H9 (cell line): ENCODE measurements around the gene MTURN. TPM values are rescaled to one million over a fixed set of nuclear protein-coding genes. Genes with fewer than 3 reads are reported as not detected.

Experiments
- DNase-seq: peaks from one replicate; pipeline ENCODE4 v3.0.0-alpha.2; 2017
- H2AFZ ChIP-seq: one replicate; pipeline ENCODE4 v1.6.1; 2013; ENCODE audit warnings: mild to moderate bottlenecking, low read length, control low read depth, moderate library complexity
- H2AK5ac ChIP-seq: 2 replicates; pipeline ENCODE4 v1.6.1; 2013; ENCODE audit warnings: low read length, control low read depth, mixed read lengths; ENCODE audit not compliant: insufficient read length
- H2BK120ac ChIP-seq: one replicate; pipeline ENCODE4 v1.6.1; 2013; ENCODE audit warnings: low read depth, mild to moderate bottlenecking, low read length, control low read depth, inconsistent platforms; ENCODE audit not compliant: poor library complexity, severe bottlenecking
- H2BK12ac ChIP-seq: 2 replicates; pipeline ENCODE4 v1.6.1; 2013; ENCODE audit warnings: low read length, control low read depth, mixed read lengths, low read depth; ENCODE audit not compliant: insufficient read length
- H2BK15ac ChIP-seq: 2 replicates; pipeline ENCODE4 v1.6.1; 2013; ENCODE audit warnings: low read depth, low read length, control low read depth
- H2BK20ac ChIP-seq: one replicate; pipeline ENCODE4 v1.6.1; 2013; ENCODE audit warnings: low read depth, mild to moderate bottlenecking, low read length, control low read depth, inconsistent platforms; ENCODE audit not compliant: poor library complexity, severe bottlenecking
- H2BK5ac ChIP-seq: 2 replicates; pipeline ENCODE4 v1.6.1; 2013; ENCODE audit warnings: low read length, control low read depth, mixed read lengths; ENCODE audit not compliant: insufficient read length
- H3K14ac ChIP-seq: 2 replicates; pipeline ENCODE4 v1.6.1; 2013; ENCODE audit warnings: low read length, control low read depth; ENCODE audit not compliant: insufficient read depth
- H3K18ac ChIP-seq: 2 replicates; pipeline ENCODE4 v1.6.1; 2013; ENCODE audit warnings: low read depth, mild to moderate bottlenecking, mixed read lengths, low read length, control low read depth; ENCODE audit not compliant: insufficient read length
- H3K23ac ChIP-seq: 2 replicates; pipeline ENCODE4 v1.6.1; 2013; ENCODE audit warnings: low read length, control low read depth, mixed read lengths, low read depth; ENCODE audit not compliant: insufficient read length
- H3K23me2 ChIP-seq: 2 replicates; pipeline ENCODE4 v1.6.1; 2013; ENCODE audit warnings: low read depth, mild to moderate bottlenecking, mixed read lengths, low read length, control low read depth; ENCODE audit not compliant: insufficient read length, poor library complexity, severe bottlenecking
- H3K27ac ChIP-seq: 2 replicates; pipeline ENCODE4 v1.5.1; 2013; ENCODE audit warnings: low read length, control low read depth, mixed read lengths, low read depth; ENCODE audit not compliant: insufficient read length
- H3K27me3 ChIP-seq: 2 replicates; pipeline ENCODE4 v1.6.1; 2013; ENCODE audit warnings: low read length, control low read depth, inconsistent platforms; ENCODE audit not compliant: insufficient read depth
- H3K4ac ChIP-seq: 2 replicates; pipeline ENCODE4 v1.6.1; 2013; ENCODE audit warnings: low read depth, mild to moderate bottlenecking, control low read depth, inconsistent platforms, low read length, moderate library complexity
- H3K4me1 ChIP-seq: 2 replicates; pipeline ENCODE4 v1.6.1; 2013; ENCODE audit warnings: low read length, control low read depth, inconsistent platforms; ENCODE audit not compliant: insufficient read depth
- H3K4me2 ChIP-seq: 2 replicates; pipeline ENCODE4 v1.6.1; 2013; ENCODE audit warnings: low read length, control low read depth, mixed read lengths; ENCODE audit not compliant: insufficient read length, insufficient read depth
- H3K56ac ChIP-seq: 2 replicates; pipeline ENCODE4 v1.6.1; 2013; ENCODE audit warnings: low read depth, mild to moderate bottlenecking, mixed read lengths, low read length, control low read depth; ENCODE audit not compliant: insufficient read length
- H3K79me1 ChIP-seq: 2 replicates; pipeline ENCODE4 v1.6.1; 2013; ENCODE audit warnings: low read depth, mild to moderate bottlenecking, moderate library complexity, low read length, control low read depth, inconsistent platforms; ENCODE audit not compliant: insufficient read depth, poor library complexity, severe bottlenecking
- H3K79me2 ChIP-seq: 2 replicates; pipeline ENCODE4 v1.6.1; 2013; ENCODE audit warnings: low read length, control low read depth, inconsistent platforms; ENCODE audit not compliant: insufficient read depth
- H3K9ac ChIP-seq: 2 replicates; pipeline ENCODE4 v1.6.1; 2013; ENCODE audit warnings: low read length, control low read depth, mixed read lengths; ENCODE audit not compliant: insufficient read length; ENCODE audit errors: extremely low read depth
- H3K9me3 ChIP-seq: one replicate; pipeline ENCODE4 v1.6.1; 2013; ENCODE audit warnings: low read depth, low read length, inconsistent platforms; ENCODE audit not compliant: control insufficient read depth
- H3T11ph ChIP-seq: one replicate; pipeline ENCODE4 v1.6.1; 2013; ENCODE audit warnings: mild to moderate bottlenecking, low read length, control low read depth, inconsistent platforms
- H4K20me1 ChIP-seq: one replicate; pipeline ENCODE4 v1.6.1; 2013; ENCODE audit not compliant: control insufficient read depth, insufficient read length, insufficient read depth
- H4K5ac ChIP-seq: 2 replicates; pipeline ENCODE4 v1.6.1; 2013; ENCODE audit warnings: low read depth, mild to moderate bottlenecking, mixed read lengths, low read length, control low read depth; ENCODE audit not compliant: insufficient read length
- H4K8ac ChIP-seq: replicated peaks from 2 replicates; pipeline ENCODE4 v1.6.1; 2013; ENCODE audit warnings: low read length, control low read depth, mixed read lengths, low read depth; ENCODE audit not compliant: insufficient read length
- H4K91ac ChIP-seq: 2 replicates; pipeline ENCODE4 v1.6.1; 2013; ENCODE audit warnings: low read depth, mild to moderate bottlenecking, moderate library complexity, mixed read lengths, low read length, control low read depth; ENCODE audit not compliant: insufficient read length
- H3K27ac Mint-ChIP-seq, 3 experiments: 2 replicates in 2 of 3; 3 replicates in 1 of 3; pipeline ENCODE4 v1.8.0; 2020 to 2021; ENCODE audit warnings: mixed read lengths in 3 of 3, mild to moderate bottlenecking in 1 of 3, moderate library complexity in 1 of 3
- H3K27me3 Mint-ChIP-seq: 2 replicates; pipeline ENCODE4 v1.8.0; 2021; ENCODE audit warnings: low read depth, mild to moderate bottlenecking, moderate library complexity, mixed read lengths
- H3K36me3 Mint-ChIP-seq, 3 experiments: 2 replicates in 2 of 3; 3 replicates in 1 of 3; pipeline ENCODE4 v1.8.0; 2020 to 2021; ENCODE audit warnings: low read depth in 3 of 3, mixed read lengths in 3 of 3; ENCODE audit not compliant: insufficient read depth in 1 of 3
- H3K4me1 Mint-ChIP-seq, 2 experiments: 2 replicates each; pipeline ENCODE4 v1.8.0; 2020; ENCODE audit warnings: mixed read lengths in 2 of 2
- H3K4me3 Mint-ChIP-seq, 2 experiments: 2 replicates in 1 of 2; 3 replicates in 1 of 2; pipeline ENCODE4 v1.8.0; 2020 to 2021; ENCODE audit warnings: mild to moderate bottlenecking in 2 of 2, mixed read lengths in 2 of 2, moderate library complexity in 1 of 2
- H3K9me3 Mint-ChIP-seq, 2 experiments: 2 replicates in 1 of 2; 3 replicates in 1 of 2; pipeline ENCODE4 v1.8.0; 2020; ENCODE audit warnings: mild to moderate bottlenecking in 2 of 2, mixed read lengths in 2 of 2, moderate library complexity in 1 of 2
- CTCF ChIP-seq: fragments of 200-600 bp; sonication (generic); conservative IDR thresholded peaks from 3 replicates; pipeline ENCODE4 v1.8.0; 2021; ENCODE audit warnings: antibody characterized with exemption, mild to moderate bottlenecking
- WGBS: extraction: QIAGEN DNeasy Blood & Tissue Kit; methylation state at CpG from one replicate; pipeline ENCODE4 v1.1.7; 2013; ENCODE audit warnings: missing lambda C conversion rate, low lambda C conversion rate, mixed read lengths; ENCODE audit not compliant: insufficient read length; ENCODE audit errors: extremely low coverage; 5-methylcytosine and 5-hydroxymethylcytosine counted together
- total RNA-seq: library from RNA; stranded (reverse); gene quantifications from 2 replicates; pipeline ENCODE4 v1.2.1, GENCODE V29; 2021

The MTURN gene
- total RNA-seq, 1 experiment from 2014 or later = 3.4 TPM

DNA sequence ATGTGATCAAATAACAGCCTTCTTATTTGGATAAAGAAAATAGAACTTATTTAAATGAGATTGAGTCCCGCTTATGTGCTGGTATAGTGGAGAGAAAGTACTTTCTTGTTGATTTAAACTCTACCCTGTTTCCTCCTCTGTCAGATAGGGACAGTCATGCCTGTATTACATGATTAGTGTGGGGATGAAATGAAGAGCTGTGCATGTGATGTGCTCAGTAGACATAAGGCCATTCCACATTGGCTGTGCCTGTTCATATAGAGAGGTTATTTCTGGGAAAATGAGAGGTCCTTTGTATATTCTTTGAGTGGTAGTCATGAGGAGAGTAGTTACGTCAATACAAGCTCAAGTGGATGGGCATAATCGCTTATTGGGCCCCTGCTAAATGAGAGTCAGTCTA, 5.7 kb downstream of the MTURN start:
- Histone ChIP-seq H2BK20ac (no peak overlapping the region), H4K8ac (no peak overlapping the region), H3K79me2 (no peaks in the 10 kb centered on the region), H3K23me2 (peaks cover 9% of the 10 kb centered on the region), H3K14ac (no peak overlapping the region), H4K91ac (no peak overlapping the region), H3K4me1 (no peaks in the 10 kb centered on the region), H3K9me3 (no peaks in the 10 kb centered on the region), H3K56ac (no peak overlapping the region), H2BK15ac (no peak overlapping the region), H3K4me2 (no peak overlapping the region), H4K20me1 (no peaks in the 10 kb centered on the region), H2BK5ac (no peak overlapping the region), H3K27me3 (peaks cover 3% of the 10 kb centered on the region; the same call in 1 of the 2 replicates), H3K23ac (no peak overlapping the region), H3K4ac (no peak overlapping the region), H3K18ac (no peak overlapping the region), H3K79me1 (no peaks in the 10 kb centered on the region), H2BK12ac (no peak overlapping the region), H3K27ac (no peak overlapping the region), H3K9ac (no peak overlapping the region), H4K5ac (no peak overlapping the region), H2AFZ (no peak overlapping the region), H2BK120ac (no peak overlapping the region), H2AK5ac (no peak overlapping the region), H3T11ph (no peak overlapping the region)
- Mint-ChIP-seq H3K27me3 (peaks cover 31% of the 10 kb centered on the region), H3K4me3 (no peak overlapping the region), H3K36me3 (no peaks in the 10 kb centered on the region), H3K27ac (no peak overlapping the region), H3K9me3 (no peaks in the 10 kb centered on the region), H3K4me1 (no peaks in the 10 kb centered on the region)
- no peak for TF ChIP-seq CTCF
- DNase-seq = no peak
- WGBS = no CpG with 5 or more reads among the region's 3 CpGs
